Erythroblast (primary cell): Measurements from ENCODE around the gene GTPBP3.

Experiments used
- GATA1 ChIP-seq: IDR thresholded peaks from 2 replicates; pipeline ENCODE4 v1.6.1; 2011; ENCODE audit warnings: low read depth, mild to moderate bottlenecking, control low read depth, low read length, moderate library complexity
- POLR2A ChIP-seq: IDR thresholded peaks from 2 replicates; pipeline ENCODE4 v1.6.1; 2011; ENCODE audit warnings: mild to moderate bottlenecking, low read length

DNA sequence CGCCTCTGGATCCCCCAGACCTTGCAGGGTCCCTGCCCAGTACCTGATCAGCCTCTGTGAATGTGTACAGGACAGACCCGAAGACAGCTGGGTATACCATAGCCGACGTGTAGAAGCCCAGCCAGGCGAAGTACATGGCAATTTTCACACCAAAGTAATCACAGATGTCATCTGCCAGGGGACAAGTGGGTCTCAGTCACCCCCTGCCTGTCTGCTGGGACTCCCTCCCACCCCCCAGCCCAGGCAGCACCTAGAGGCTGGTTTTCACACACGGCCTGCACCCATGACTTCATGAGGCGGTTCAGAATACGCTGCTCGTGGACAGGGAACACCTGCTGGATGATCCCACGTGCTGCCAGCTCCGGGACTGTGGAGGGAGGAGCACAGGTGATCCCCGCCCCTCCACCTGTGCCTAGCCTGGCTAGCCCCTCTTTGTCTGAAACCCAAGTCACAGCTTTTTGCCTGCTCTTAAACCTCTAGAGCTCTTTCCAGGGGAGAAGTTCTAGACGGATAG lies 6.3 kb upstream of the GTPBP3 start:
- TF ChIP-seq POLR2A, result no peak
- TF ChIP-seq GATA1, result no peak
